ENCODE data around the gene GJC1. TPM values are rescaled to one million over a fixed set of nuclear protein-coding genes. Genes with fewer than 3 reads are reported as not detected.

The GJC1 gene
- total and polyA plus RNA-seq, 2 of the 8 experiments (the other 6 are each of a cell fraction or from before 2014, with no cell fraction given), result 29.1 to 154 TPM

GRCh38 chr17:44751331-44751730, 78.8 kb downstream of the GJC1 start:
- CTCF ChIA-PET (ENCODE audit: partially characterized antibody), result interaction anchor here (0.7 to 1.7 kb wide), 3 partner anchors 14 to 45 kb away, joined by 3 to 5 read pairs (median 4); no protein-coding TSS in a partner anchor
- Histone ChIP-seq H2BK120ac (replicated peaks; ENCODE audit: low read depth, low read length) (no peak overlapping the region), H3K79me2 (ENCODE audit: control insufficient read depth in 1 of 2, insufficient read depth in 2 of 2, low read length in 2 of 2) (no peaks in the 10 kb centered on the region), H4K5ac (ENCODE audit: insufficient read length, low read depth, low read length) (no peak overlapping the region), H2AK5ac (ENCODE audit: low read depth, low read length) (no peak overlapping the region), H3K27ac (ENCODE audit: low read depth, low read length) (no peak overlapping the region), H2BK12ac (ENCODE audit: low read depth, low read length) (no peak overlapping the region), H3K4me2 (ENCODE audit: insufficient read depth in 1 of 2, low read depth in 2 of 2, low read length in 2 of 2) (no peak overlapping the region), H3K79me1 (ENCODE audit: low read depth, low read length) (no peaks in the 10 kb centered on the region), H3K4me1 (replicated peaks in 1 of 4; ENCODE audit: control insufficient read depth in 3 of 4, insufficient read depth in 4 of 4, low read length in 3 of 4) (no peaks in the 10 kb centered on the region; a peak in 1 of 7 replicates), H3K14ac (ENCODE audit: insufficient read length) (no peak overlapping the region), H3K56ac (replicated peaks; ENCODE audit: insufficient read length, low read depth, low read length) (no peak overlapping the region), H3K9me3 (ENCODE audit: insufficient read depth in 2 of 2, low read depth in 1 of 2, low read length in 1 of 2) (no peaks in the 10 kb centered on the region), H4K91ac (replicated peaks; ENCODE audit: insufficient read length, low read length) (no peak overlapping the region), H3K36me3 (ENCODE audit: control insufficient read depth in 2 of 4, insufficient read depth in 4 of 4, low read length in 3 of 4) (peaks cover 0 to 22% (median 1%) of the 10 kb centered on the region in 4 experiments; a peak in 3 of 8 replicates), H4K8ac (ENCODE audit: extremely low read depth, insufficient read depth, low read length) (no peak overlapping the region), H2BK20ac (ENCODE audit: low read length) (no peak overlapping the region), H3K27me3 (replicated peaks in 1 of 4; ENCODE audit: control insufficient read depth in 3 of 4, extremely low read depth in 1 of 4, insufficient read depth in 3 of 4, low read length in 3 of 4) (peaks cover 0 to 3% (median 0%) of the 10 kb centered on the region in 4 experiments; a peak in 1 of 7 replicates), H3K9ac (replicated peaks in 1 of 4; ENCODE audit: extremely low read depth in 1 of 4, low read depth in 3 of 4, low read length in 3 of 4) (no peak overlapping the region), H3K23ac (ENCODE audit: insufficient read length) (no peak overlapping the region), H3K4me3 (ENCODE audit: extremely low read depth in 1 of 4, insufficient read depth in 2 of 4, low read depth in 3 of 4, low read length in 4 of 4) (no peak overlapping the region), H3K18ac (ENCODE audit: extremely low read depth, low read length) (no peak overlapping the region), H2BK15ac (ENCODE audit: low read length) (no peak overlapping the region), H2BK5ac (ENCODE audit: low read depth, low read length) (no peak overlapping the region), H4K20me1 (replicated peaks in 1 of 2; ENCODE audit: control insufficient read depth in 1 of 2, insufficient read depth in 2 of 2, low read length in 2 of 2) (peaks cover 0 to 3% of the 10 kb centered on the region in 2 experiments), H3K23me2 (ENCODE audit: low read depth, low read length) (no peaks in the 10 kb centered on the region), H3K4ac (replicated peaks; ENCODE audit: insufficient read length, low read depth, low read length) (no peak overlapping the region), H2AFZ (ENCODE audit: low read length) (no peak overlapping the region)
- FAIRE-seq (no peak), DNase-seq (ENCODE audit: low read depth in 1 of 2, low spot score in 2 of 2) (no peak)
- POLR2A ChIA-PET (ENCODE audit: partially characterized antibody), result interaction anchor here (1.9 kb wide), 1 partner anchor 13 kb away, joined by 7 read pairs; no protein-coding TSS in a partner anchor
- WGBS, 2 experiments (ENCODE audit: extremely low coverage in 1 of 2, insufficient coverage in 1 of 2, insufficient read length in 1 of 2, insufficient replicate concordance in 2 of 2, low coverage in 1 of 2, low lambda C conversion rate in 2 of 2, missing lambda C conversion rate in 1 of 2), result 97% methylated on average over 7 of the region's 7 CpGs; no CpG with 5 or more reads in 1 of the 2 experiments
- TF ChIP-seq CHD2 (IDR thresholded peaks at IDR 0.05; ENCODE audit: low read length) (no peak), SP4 (IDR thresholded peaks at IDR 0.05; ENCODE audit: low read length) (no peak), GTF2F1 (IDR thresholded peaks at IDR 0.05; ENCODE audit: borderline replicate concordance, low read depth, low read length) (no peak), POU5F1 (IDR thresholded peaks at IDR 0.05; ENCODE audit: low read depth, low read length) (no peak), CHD1 (IDR thresholded peaks at IDR 0.05; ENCODE audit: low read depth, low read length) (no peak), FOSL1 (IDR thresholded peaks at IDR 0.05; ENCODE audit: insufficient read depth, low read depth, low read length) (no peak), ATF2 (IDR thresholded peaks at IDR 0.05; ENCODE audit: low read length) (no peak), ATF3 (IDR thresholded peaks at IDR 0.05; ENCODE audit: insufficient read depth, low read depth, low read length) (no peak), KDM1A (IDR thresholded peaks at IDR 0.05; ENCODE audit: borderline replicate concordance, low read length) (no peak), EP300 (IDR thresholded peaks at IDR 0.05; ENCODE audit: borderline replicate concordance in 1 of 2, low read depth in 2 of 2, low read length in 2 of 2) (no peak), MAFK (IDR thresholded peaks at IDR 0.05; ENCODE audit: low read depth, low read length) (no peak), TCF12 (IDR thresholded peaks at IDR 0.05; ENCODE audit: low read depth, low read length) (no peak)

Data from H1 (cell line).